Mesothelial cell of epicardium (in vitro differentiated cells): ENCODE measurements around the gene TMEM263. TPM values are rescaled to one million over a fixed set of nuclear protein-coding genes. Genes with fewer than 3 reads are reported as not detected.

ENCODE experiments used
- DNase-seq, 2 experiments: peaks; one replicate each; pipeline ENCODE4 v3.0.0; 2021; ENCODE audit warnings: low spot score in 2 of 2; ENCODE audit not compliant: unreplicated experiment in 2 of 2
- H3K27ac Mint-ChIP-seq: 2 replicates; pipeline ENCODE4 v1.8.0; 2021; ENCODE audit warnings: mixed read lengths
- H3K27me3 Mint-ChIP-seq: 2 replicates; pipeline ENCODE4 v1.8.0; 2021; ENCODE audit warnings: low read depth, mixed read lengths
- H3K36me3 Mint-ChIP-seq: 2 replicates; pipeline ENCODE4 v1.8.0; 2021; ENCODE audit warnings: mixed read lengths
- H3K4me1 Mint-ChIP-seq: 2 replicates; pipeline ENCODE4 v1.8.0; 2021; ENCODE audit warnings: mixed read lengths
- H3K4me3 Mint-ChIP-seq: 2 replicates; pipeline ENCODE4 v1.8.0; 2021; ENCODE audit warnings: mild to moderate bottlenecking, moderate library complexity, mixed read lengths
- H3K9me3 Mint-ChIP-seq: 2 replicates; pipeline ENCODE4 v1.8.0; 2021; ENCODE audit warnings: mixed read lengths
- CTCF ChIP-seq: fragments of 200-600 bp; sonication (generic); IDR thresholded peaks from one replicate; pipeline ENCODE4 v1.5.0; 2021; ENCODE audit warnings: antibody characterized with exemption; ENCODE audit not compliant: unreplicated experiment
- total RNA-seq: library from RNA; stranded (reverse); gene quantifications from 3 replicates; pipeline ENCODE4 v1.2.1, GENCODE V29; 2021

Gene TMEM263
- total RNA-seq, 1 donor from 2014 or later = 76.1 TPM

- Mint-ChIP-seq H3K36me3 (peaks cover 18% of the 10 kb centered on the region), H3K27me3 (no peaks in the 10 kb centered on the region), H3K4me1 (peaks cover 13% of the 10 kb centered on the region), H3K27ac (no peak overlapping the region), H3K4me3 (no peak overlapping the region), H3K9me3 (no peaks in the 10 kb centered on the region)
- TF ChIP-seq CTCF = no peak
- DNase-seq = no peak
Observed at GRCh38 chr12:106974511-106974910, 18.8 kb downstream of the TMEM263 start.

GRCh38 chr12:106975098-106975497 lies 19.4 kb downstream of the TMEM263 start:
- Mint-ChIP-seq H3K4me1 (peaks cover 13% of the 10 kb centered on the region), H3K9me3 (no peaks in the 10 kb centered on the region), H3K36me3 (peaks cover 18% of the 10 kb centered on the region), H3K27ac (no peak overlapping the region), H3K27me3 (no peaks in the 10 kb centered on the region), H3K4me3 (no peak overlapping the region)
- no peak for TF ChIP-seq CTCF
- DNase-seq = no peak

- TF ChIP-seq CTCF = no peak
- H3K4me3 Mint-ChIP-seq = no peak overlapping the region
- no peaks in the 10 kb centered on the region for H3K27me3 Mint-ChIP-seq
- DNase-seq = no peak
- H3K27ac Mint-ChIP-seq = no peak overlapping the region
- no peaks in the 10 kb centered on the region for H3K9me3 Mint-ChIP-seq
- H3K36me3 Mint-ChIP-seq = peaks cover 12% of the 10 kb centered on the region
- H3K4me1 Mint-ChIP-seq = peaks cover 13% of the 10 kb centered on the region
Observed at GRCh38 chr12:106975993-106976658, 20.4 kb downstream of the TMEM263 start.

- Mint-ChIP-seq H3K27me3 (no peaks in the 10 kb centered on the region), H3K4me3 (no peak overlapping the region), H3K36me3 (peaks cover 9% of the 10 kb centered on the region), H3K27ac (no peak overlapping the region), H3K9me3 (no peaks in the 10 kb centered on the region), H3K4me1 (peaks cover 13% of the 10 kb centered on the region)
- DNase-seq = no peak
- no peak for TF ChIP-seq CTCF
Observed at GRCh38 chr12:106976668-106977067, 21.0 kb downstream of the TMEM263 start.

- Mint-ChIP-seq H3K27me3 (no peaks in the 10 kb centered on the region), H3K27ac (peak overlapping the region; percentile 52), H3K36me3 (peaks cover 6% of the 10 kb centered on the region), H3K4me1 (peaks cover 13% of the 10 kb centered on the region), H3K9me3 (no peaks in the 10 kb centered on the region), H3K4me3 (no peak overlapping the region)
- TF ChIP-seq CTCF = no peak
- no peak for DNase-seq
Observed at GRCh38 chr12:106978035-106978800, 22.5 kb downstream of the TMEM263 start.
